A549 (cell line): Measurements from ENCODE around the gene LRFN3. TPM values are rescaled to one million over a fixed set of nuclear protein-coding genes. Genes with fewer than 3 reads are reported as not detected.

ENCODE experiments used
- ATAC-seq, 2 experiments: fragments of 200-7000 bp in 1 of 2; fragments of >200 bp in 1 of 2; cut with Nextera tagmentation in 1 of 2; cut with Tn5 transposase in 1 of 2; 3 replicates each; pipeline versions ENCODE4 v1.8.0 to v1.9.1; 2018 to 2020; ENCODE audit warnings: mild to moderate bottlenecking in 1 of 2, moderate library complexity in 1 of 2
- CTCF ChIA-PET: fragments of 300-600 bp; sonication (Branson Sonifier 250); formaldehyde crosslinking; extraction: SDS; loops from one replicate; lab custom pipeline; 2021; ENCODE audit warnings: antibody characterized with exemption, inconsistent platforms; lab: Yijun Ruan, JAX
- POLR2A ChIA-PET: fragments of 350-600 bp; formaldehyde crosslinking; extraction: SDS; loops from one replicate; lab custom pipeline; 2021; ENCODE audit warnings: antibody characterized with exemption, inconsistent platforms; lab: Yijun Ruan, JAX
- DNase-seq, 2 experiments: peaks; one replicate each; pipeline versions ENCODE4 v3.0.0 to v3.0.0-alpha.2; 2011 to 2016; ENCODE audit warnings: low read depth in 1 of 2, low spot score in 1 of 2
- FAIRE-seq: peaks from 2 replicates; lab custom pipeline; 2011; peaks lifted over from hg19 to GRCh38; lab: Jason Lieb, UNC
- H3K27ac ChIP-seq, 2 experiments: fragments of >200 bp; sonication (Bioruptor Twin); formaldehyde crosslinking; 3 replicates each; pipeline ENCODE4 v1.5.1; 2016 to 2017
- H3K4me1 ChIP-seq: fragments of >200 bp; sonication (Bioruptor Twin); formaldehyde crosslinking; 3 replicates; pipeline ENCODE4 v1.6.1; 2016
- H3K4me2 ChIP-seq: fragments of >200 bp; sonication (Bioruptor Twin); formaldehyde crosslinking; 3 replicates; pipeline ENCODE4 v1.6.1; 2016
- H3K4me3 ChIP-seq: fragments of >200 bp; sonication (Bioruptor Twin); formaldehyde crosslinking; 3 replicates; pipeline ENCODE4 v1.5.1; 2016
- H3K9me3 ChIP-seq: fragments of >200 bp; sonication (Bioruptor Twin); formaldehyde crosslinking; 3 replicates; pipeline ENCODE4 v1.6.1; 2016
- CBX2 ChIP-seq: fragments of 200-600 bp; sonication (generic); IDR thresholded peaks from 2 replicates; pipeline ENCODE4 v1.6.1; 2016; ENCODE audit warnings: low read depth, mild to moderate bottlenecking, borderline replicate concordance
- CHD4 ChIP-seq: fragments of 200-600 bp; sonication (generic); IDR thresholded peaks from 2 replicates; pipeline ENCODE4 v1.6.1; 2016; ENCODE audit warnings: antibody characterized with exemption, mild to moderate bottlenecking, borderline replicate concordance
- EHMT2 ChIP-seq: fragments of 200-600 bp; sonication (generic); IDR thresholded peaks from 2 replicates; pipeline ENCODE4 v1.6.1; 2016; ENCODE audit warnings: antibody characterized with exemption, low read depth, mild to moderate bottlenecking, moderate library complexity
- ESRRA ChIP-seq: fragments of 150-350 bp; IDR thresholded peaks from 2 replicates; pipeline ENCODE4 v1.6.1; 2014; ENCODE audit warnings: mild to moderate bottlenecking, low read length, borderline replicate concordance
- FOSL2 ChIP-seq, 2 experiments: fragments of 450-650 bp in 1 of 2; fragments of >200 bp in 1 of 2; sonication (Bioruptor Twin) in 1 of 2; formaldehyde crosslinking; IDR thresholded peaks; 2 replicates each; pipeline versions ENCODE4 v1.5.0 to v1.6.1; 2016 to 2020; ENCODE audit warnings: mild to moderate bottlenecking in 1 of 2, moderate library complexity in 1 of 2
- HDAC2 ChIP-seq: fragments of 200-600 bp; sonication (generic); IDR thresholded peaks from 2 replicates; pipeline ENCODE4 v1.6.1; 2016
- HOXA7 ChIP-seq: fragments of 250-450 bp; sonication (Bioruptor Pico); IDR thresholded peaks from 2 replicates; pipeline ENCODE4 v1.5.0; 2020; ENCODE audit warnings: mild to moderate bottlenecking, moderate library complexity
- HOXB13 ChIP-seq: fragments of 250-450 bp; sonication (Bioruptor Pico); IDR thresholded peaks from 2 replicates; pipeline ENCODE4 v1.5.0; 2020; ENCODE audit warnings: low read depth, mild to moderate bottlenecking, moderate library complexity
- HOXB5 ChIP-seq: fragments of 250-450 bp; sonication (Bioruptor Pico); IDR thresholded peaks from 2 replicates; pipeline ENCODE4 v1.5.0; 2020; ENCODE audit warnings: mild to moderate bottlenecking, moderate library complexity
- KDM1A ChIP-seq: fragments of 200-600 bp; sonication (generic); IDR thresholded peaks from 2 replicates; pipeline ENCODE4 v1.6.1; 2016; ENCODE audit warnings: low read depth, mild to moderate bottlenecking
- KDM5A ChIP-seq: fragments of 200-600 bp; sonication (generic); IDR thresholded peaks from 2 replicates; pipeline ENCODE4 v1.6.1; 2016; ENCODE audit warnings: antibody characterized with exemption, mild to moderate bottlenecking
- MAX ChIP-seq: IDR thresholded peaks from 2 replicates; pipeline ENCODE4 v1.6.1; 2012
- NPAS2 ChIP-seq: fragments of 250-450 bp; sonication (Bioruptor Pico); IDR thresholded peaks from 2 replicates; pipeline ENCODE4 v1.8.0; 2022; ENCODE audit warnings: mild to moderate bottlenecking, moderate library complexity, borderline replicate concordance
- NR3C1 ChIP-seq: fragments of >200 bp; sonication (Bioruptor Twin); formaldehyde crosslinking; IDR thresholded peaks from 3 replicates; pipeline ENCODE4 v1.6.1; 2017
- PBX3 ChIP-seq: IDR thresholded peaks from 2 replicates; pipeline ENCODE4 v1.6.1; 2012
- POLR2A ChIP-seq: IDR thresholded peaks from 2 replicates; pipeline ENCODE4 v1.6.1; 2012; ENCODE audit warnings: mild to moderate bottlenecking, low read length
- RARB ChIP-seq: fragments of 250-450 bp; sonication (Bioruptor Pico); IDR thresholded peaks from 2 replicates; pipeline ENCODE4 v1.8.0; 2021; ENCODE audit warnings: mild to moderate bottlenecking, moderate library complexity
- RCOR1 ChIP-seq: fragments of 150-350 bp; IDR thresholded peaks from 2 replicates; pipeline ENCODE4 v1.6.1; 2014; ENCODE audit warnings: antibody characterized with exemption, low read length, low read depth
- REST ChIP-seq: fragments of 200-600 bp; sonication (generic); IDR thresholded peaks from 2 replicates; pipeline ENCODE4 v1.6.1; 2016; ENCODE audit warnings: antibody characterized with exemption, mild to moderate bottlenecking, moderate library complexity
- RFX5 ChIP-seq: fragments of 450-650 bp; IDR thresholded peaks from 2 replicates; pipeline ENCODE4 v1.7.1; 2014; ENCODE audit warnings: antibody characterized with exemption, mild to moderate bottlenecking, moderate library complexity
- SMC3 ChIP-seq: fragments of >200 bp; sonication (Bioruptor Twin); formaldehyde crosslinking; IDR thresholded peaks from 3 replicates; pipeline ENCODE4 v1.6.1; 2018; ENCODE audit warnings: inconsistent platforms
- SREBF2 ChIP-seq: fragments of 450-650 bp; IDR thresholded peaks from 2 replicates; pipeline ENCODE4 v1.6.1; 2014; ENCODE audit warnings: mild to moderate bottlenecking, moderate library complexity
- ZSCAN20 ChIP-seq: fragments of 250-450 bp; sonication (Bioruptor Pico); IDR thresholded peaks from 2 replicates; pipeline ENCODE4 v1.8.0; 2022; ENCODE audit warnings: mild to moderate bottlenecking, moderate library complexity
- whole genome bisulfite sequencing: methylation state at CpG from one replicate; pipeline ENCODE4 v1.1.6; 2017; ENCODE audit errors: missing lambda C conversion rate; 5-methylcytosine and 5-hydroxymethylcytosine counted together
- polyA plus RNA-seq, 4 experiments: library from polyadenylated mRNA; depleted of rRNA in 3 of 4; stranded (reverse); fragments of >200 nt; fragmentation: RNase III in 1 of 4; extraction: RNeasy Plus Mini Kit Qiagen cat#74134 plus additional on column Dnase treatment in 1 of 4; gene quantifications; 2 replicates in 3 of 4; 3 replicates in 1 of 4; pipeline ENCODE4 v1.2.3, GENCODE V29; 2011 to 2017
- TF ChIP-seq, protein P1 (sequence below): IDR thresholded peaks from 2 replicates; pipeline ENCODE4 v1.6.1; 2012; ENCODE audit warnings: low read depth, borderline replicate concordance

LRFN3 gene
- polyA plus RNA-seq, 2 of the 4 experiments (the other 2 are of a cell fraction), result 2.4 to 16.6 TPM

DNA sequence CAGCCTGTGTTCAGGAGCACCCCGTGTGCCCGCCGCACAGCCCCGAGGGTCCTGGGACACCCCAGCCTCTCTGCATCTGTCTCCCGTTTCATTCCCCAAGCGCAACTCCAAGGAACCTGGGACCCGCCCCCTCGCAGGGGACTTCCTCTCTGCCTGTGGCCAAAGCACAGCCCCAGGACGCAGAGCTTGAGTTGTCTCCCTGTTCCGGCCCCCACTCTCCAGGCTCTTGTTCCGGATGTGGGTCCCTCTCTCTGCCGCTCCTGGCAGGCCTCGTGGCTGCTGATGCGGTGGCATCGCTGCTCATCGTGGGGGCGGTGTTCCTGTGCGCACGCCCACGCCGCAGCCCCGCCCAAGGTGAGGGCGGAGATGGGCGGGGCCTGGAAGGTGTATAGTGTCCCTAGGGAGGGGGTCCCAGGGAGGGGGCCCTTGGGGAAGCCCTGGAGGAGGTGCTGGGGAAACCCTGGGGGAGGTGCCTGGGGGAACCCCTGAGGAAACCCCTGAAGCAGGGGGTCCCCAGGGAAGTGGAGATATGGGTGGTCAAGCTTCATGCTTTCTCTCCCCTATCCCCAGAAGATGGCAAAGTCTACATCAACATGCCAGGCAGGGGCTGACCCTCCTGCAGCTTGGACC, 32.5 kb upstream of the LRFN3 start:
- no peaks in the 10 kb centered on the region for H3K9me3 ChIP-seq
- H3K4me2 ChIP-seq, result peak overlapping the region; percentile 82
- ChIA-PET CTCF (interaction anchor here (0.7 to 4.9 kb wide), 7 partner anchors 8 to 68 kb away, joined by 3 to 29 read pairs (median 5); no protein-coding TSS in a partner anchor), POLR2A (no interaction called here)
- peak; percentile 68 to 76 for DNase-seq
- peak overlapping the region; percentile 53 to 70; a peak in 5 of 6 replicates for H3K27ac ChIP-seq
- WGBS, result 14% methylated on average over 24 of the region's 24 CpGs
- H3K4me3 ChIP-seq, result peak overlapping the region; percentile 34
- FAIRE-seq, result no peak
- no peak for TF ChIP-seq CBX2
- TF ChIP-seq, protein P1, sequence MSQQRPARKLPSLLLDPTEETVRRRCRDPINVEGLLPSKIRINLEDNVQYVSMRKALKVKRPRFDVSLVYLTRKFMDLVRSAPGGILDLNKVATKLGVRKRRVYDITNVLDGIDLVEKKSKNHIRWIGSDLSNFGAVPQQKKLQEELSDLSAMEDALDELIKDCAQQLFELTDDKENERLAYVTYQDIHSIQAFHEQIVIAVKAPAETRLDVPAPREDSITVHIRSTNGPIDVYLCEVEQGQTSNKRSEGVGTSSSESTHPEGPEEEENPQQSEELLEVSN, result peak; percentile 68
- no peak for TF ChIP-seq EHMT2
- peak; percentile 45 for TF ChIP-seq POLR2A
- no peak for TF ChIP-seq SREBF2
- no peak for TF ChIP-seq HDAC2
- TF ChIP-seq REST, result no peak
- no peak for TF ChIP-seq RFX5
- TF ChIP-seq HOXA7 (CRISPR knock-in tag), result no peak
- TF ChIP-seq ESRRA, result no peak
- TF ChIP-seq SMC3, result no peak
- no peak for TF ChIP-seq ZSCAN20
- no peak for TF ChIP-seq CHD4
- TF ChIP-seq RCOR1, result no peak
- TF ChIP-seq HOXB13 (CRISPR knock-in tag), result no peak
- peak; percentile 82 for TF ChIP-seq MAX
- TF ChIP-seq, all 56 proteins: peak for 3
- peaks cover 30% of the 10 kb centered on the region for H3K4me1 ChIP-seq
- peak; percentile 12 to 29; a peak in 3 of 6 replicates for ATAC-seq

- Histone ChIP-seq H3K4me1 (peaks cover 27% of the 10 kb centered on the region), H3K4me2 (no peak overlapping the region), H3K9me3 (no peaks in the 10 kb centered on the region), H3K4me3 (no peak overlapping the region), H3K27ac (no peak overlapping the region)
- no peak for DNase-seq
- no peak for TF ChIP-seq NPAS2 (CRISPR knock-in tag)
- TF ChIP-seq HOXB5 (CRISPR knock-in tag), result no peak
- TF ChIP-seq SMC3, result no peak
- TF ChIP-seq SREBF2, result no peak
- no peak for TF ChIP-seq KDM5A
- TF ChIP-seq FOSL2 (IDR thresholded peaks at IDR 0.05), result no peak
- TF ChIP-seq FOSL2 (CRISPR knock-in tag; IDR thresholded peaks at IDR 0.05), result no peak
- TF ChIP-seq RFX5, result no peak
- TF ChIP-seq RARB (CRISPR knock-in tag), result no peak
- no peak for TF ChIP-seq NR3C1
- TF ChIP-seq PBX3, result no peak
- no peak for TF ChIP-seq KDM1A
- POLR2A ChIA-PET, result interaction anchor here (0.7 kb wide), 1 partner anchor 266 kb away, joined by 5 read pairs; no protein-coding TSS in a partner anchor
- CTCF ChIA-PET, result interaction anchor here (1.4 to 4.9 kb wide), 6 partner anchors 9 to 69 kb away, joined by 5 to 29 read pairs (median 7); no protein-coding TSS in a partner anchor
- FAIRE-seq, result no peak
- ATAC-seq, result no peak
- WGBS, result 85% methylated on average over 10 of the region's 10 CpGs
These were observed 31.7 kb upstream of the LRFN3 start for GRCh38 chr19:35904311-35905068.
